Vagina (tissue), 2 donors: ENCODE results near the gene MED16.

Experiments used
- POLR2AphosphoS5 ChIP-seq, 2 donors: sonication (generic); formaldehyde crosslinking; IDR thresholded peaks; one replicate each; pipeline ENCODE4 v1.9.0; 2017; ENCODE audit warnings: antibody characterized with exemption in 2 of 2, mild to moderate bottlenecking in 2 of 2, low read depth in 1 of 2; ENCODE audit not compliant: insufficient read depth in 1 of 2
- TF ChIP-seq, protein P1 (sequence below), 3 experiments: fragments of 450-650 bp in 2 of 3; fragments of 200-600 bp in 1 of 3; sonication (generic) in 1 of 3; IDR thresholded peaks; one replicate each; pipeline ENCODE4 v1.5.1; 2017 to 2019; ENCODE audit warnings: antibody characterized with exemption in 3 of 3, mild to moderate bottlenecking in 2 of 3, moderate library complexity in 2 of 3

DNA sequence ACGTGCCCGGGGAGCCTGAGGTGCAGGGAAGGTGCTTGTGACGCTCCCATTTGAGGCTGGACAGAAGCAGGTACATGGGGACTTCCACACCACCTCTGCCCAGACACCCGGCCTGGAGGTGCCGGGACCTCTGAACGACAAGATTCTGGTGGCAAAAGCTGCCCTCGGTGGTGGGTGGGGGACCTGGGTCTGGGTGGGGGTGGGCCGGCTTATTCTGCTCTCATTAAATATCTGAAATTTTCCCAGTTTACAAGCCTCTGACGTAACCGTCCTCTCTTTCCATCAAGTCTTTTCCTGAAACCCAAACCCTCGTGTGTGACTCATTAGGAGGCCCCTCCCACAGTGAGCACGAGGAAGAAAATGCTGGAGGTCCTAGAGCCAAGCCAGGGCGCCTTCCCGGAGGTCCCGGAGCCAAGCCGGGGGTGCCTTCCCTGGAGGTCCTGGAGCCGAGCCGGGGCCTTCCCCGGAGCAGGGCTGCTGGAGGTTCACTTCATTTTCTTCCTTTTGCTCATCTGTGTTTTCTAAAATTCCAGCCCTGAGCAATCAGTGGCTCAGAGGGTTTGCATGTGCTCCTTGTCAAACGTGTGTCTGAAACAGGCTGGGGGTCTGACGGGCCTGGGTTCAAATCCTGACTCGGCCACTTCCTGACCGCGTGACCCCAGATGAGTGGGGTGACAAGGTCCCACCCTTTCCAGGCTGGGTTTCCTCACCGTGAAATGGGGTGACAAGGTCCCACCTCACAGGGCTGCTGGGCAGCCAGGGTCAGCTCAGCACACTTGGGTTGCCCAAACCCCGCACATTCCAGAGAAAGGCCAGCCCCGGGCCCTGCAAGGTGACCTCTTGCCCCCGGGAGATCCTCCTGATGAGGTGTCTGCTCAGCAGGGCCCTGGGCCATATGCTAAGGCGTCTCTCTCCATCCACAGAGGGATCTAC is 23.5 kb downstream of the MED16 start:
- peak; percentile 72 to 81 for TF ChIP-seq POLR2AphosphoS5 (IDR thresholded peaks at IDR 0.05; ENCODE audit: insufficient read depth in 1 of 2, low read depth in 1 of 2)
- TF ChIP-seq, protein P1, sequence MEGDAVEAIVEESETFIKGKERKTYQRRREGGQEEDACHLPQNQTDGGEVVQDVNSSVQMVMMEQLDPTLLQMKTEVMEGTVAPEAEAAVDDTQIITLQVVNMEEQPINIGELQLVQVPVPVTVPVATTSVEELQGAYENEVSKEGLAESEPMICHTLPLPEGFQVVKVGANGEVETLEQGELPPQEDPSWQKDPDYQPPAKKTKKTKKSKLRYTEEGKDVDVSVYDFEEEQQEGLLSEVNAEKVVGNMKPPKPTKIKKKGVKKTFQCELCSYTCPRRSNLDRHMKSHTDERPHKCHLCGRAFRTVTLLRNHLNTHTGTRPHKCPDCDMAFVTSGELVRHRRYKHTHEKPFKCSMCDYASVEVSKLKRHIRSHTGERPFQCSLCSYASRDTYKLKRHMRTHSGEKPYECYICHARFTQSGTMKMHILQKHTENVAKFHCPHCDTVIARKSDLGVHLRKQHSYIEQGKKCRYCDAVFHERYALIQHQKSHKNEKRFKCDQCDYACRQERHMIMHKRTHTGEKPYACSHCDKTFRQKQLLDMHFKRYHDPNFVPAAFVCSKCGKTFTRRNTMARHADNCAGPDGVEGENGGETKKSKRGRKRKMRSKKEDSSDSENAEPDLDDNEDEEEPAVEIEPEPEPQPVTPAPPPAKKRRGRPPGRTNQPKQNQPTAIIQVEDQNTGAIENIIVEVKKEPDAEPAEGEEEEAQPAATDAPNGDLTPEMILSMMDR (IDR thresholded peaks at IDR 0.05) = no peak
